ENCODE data around the gene NEMF.
"Not testable (repeated sequence)": the region's sequence is repeated elsewhere in the genome, so short reads cannot be mapped to it uniquely, and the experiment has no call there.

Gene NEMF

DNA sequence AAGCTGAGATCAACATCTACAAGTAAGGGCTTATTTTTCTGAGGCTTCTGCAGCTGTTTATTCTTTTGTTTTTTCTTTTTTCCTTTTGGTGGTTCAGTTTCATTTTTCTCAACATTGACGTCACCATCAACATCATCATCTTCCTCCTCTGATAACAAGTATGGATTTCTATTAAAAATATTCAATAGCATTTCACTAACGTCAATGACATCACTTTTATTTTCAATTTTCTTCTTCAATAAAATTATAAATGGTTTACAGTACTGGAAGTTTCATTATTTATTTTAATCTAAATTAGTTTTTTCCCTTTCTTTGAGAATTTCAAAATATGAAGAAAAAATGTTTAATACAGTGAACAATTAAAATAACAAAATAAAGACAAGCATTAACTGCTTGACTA is 23.9 kb downstream of the NEMF start:
- no peak for DNase-seq

DNA sequence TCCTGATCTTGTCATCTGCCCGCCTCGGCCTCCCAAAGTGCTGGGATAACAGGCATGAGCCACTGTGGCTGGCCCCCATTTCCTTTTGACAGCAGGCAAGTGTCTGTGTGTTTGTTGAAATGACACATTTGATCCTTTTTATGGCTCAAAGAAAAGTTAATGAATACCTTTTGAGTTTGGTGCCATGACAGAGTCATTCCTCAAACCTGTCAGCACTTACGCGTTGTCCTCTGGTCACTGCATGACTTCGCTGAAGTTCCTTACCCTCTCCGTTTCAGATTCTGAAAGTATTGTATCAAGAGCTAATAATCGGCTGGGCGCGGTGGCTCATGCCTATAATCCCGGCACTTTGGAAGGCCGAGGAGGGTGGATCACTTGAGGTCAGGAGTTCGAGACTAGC is 32.4 kb downstream of the NEMF start:
- no peak for DNase-seq

GRCh38 chr14:49816844-49817243 is 35.7 kb downstream of the NEMF start:
- DNase-seq, result no peak

- DNase-seq, result not testable (repeated sequence)
Measured at GRCh38 chr14:49816118-49816517, 36.5 kb downstream of the NEMF start.

DNA sequence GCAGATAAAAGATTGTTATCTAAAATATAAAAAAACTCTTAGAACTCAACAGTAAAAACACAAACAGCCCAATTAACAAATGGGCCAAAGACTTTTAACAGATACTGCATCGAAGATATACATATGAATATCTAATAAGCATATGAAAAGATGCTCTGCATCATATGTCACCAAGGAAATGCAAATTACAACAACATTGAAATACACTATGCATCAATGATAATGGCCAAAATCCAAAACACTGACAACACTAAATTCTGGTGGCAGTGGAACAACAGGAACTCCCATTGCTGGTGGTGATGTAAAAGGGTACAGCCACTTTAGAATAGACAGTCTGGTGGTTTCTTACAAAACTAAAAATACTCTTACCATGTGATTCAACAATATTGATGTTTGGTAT is 43.8 kb downstream of the NEMF start:
- no peak for DNase-seq

- DNase-seq, result no peak
Measured at GRCh38 chr14:49796025-49796424, 56.6 kb downstream of the NEMF start.

DNA sequence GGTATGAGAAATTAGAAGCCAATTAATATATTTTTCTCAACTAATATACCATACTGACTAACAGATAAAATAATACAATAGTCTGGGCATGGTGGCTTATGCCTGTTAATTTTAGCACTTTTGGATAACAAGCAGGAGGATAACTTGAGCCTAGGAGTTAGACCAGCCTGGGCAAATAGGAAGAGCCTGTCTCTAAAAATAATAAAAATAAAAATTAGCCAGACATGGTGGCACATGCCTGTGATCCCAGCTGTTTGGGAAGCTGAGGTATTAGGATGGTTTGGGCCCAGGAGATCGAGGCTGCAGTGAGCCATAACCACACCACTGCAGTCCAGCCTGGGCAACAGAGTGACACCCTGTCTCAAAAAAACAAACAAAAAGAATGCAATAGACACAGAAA is 60.0 kb downstream of the NEMF start:
- no peak for DNase-seq

GRCh38 chr14:49786315-49786714 is 66.3 kb downstream of the NEMF start:
- no peak for DNase-seq

- DNase-seq, result no peak
Measured at GRCh38 chr14:49783394-49784014, 69.1 kb downstream of the NEMF start.

- not testable (repeated sequence) for DNase-seq
Measured at GRCh38 chr14:49781040-49781439, 71.5 kb downstream of the NEMF start.

DNA sequence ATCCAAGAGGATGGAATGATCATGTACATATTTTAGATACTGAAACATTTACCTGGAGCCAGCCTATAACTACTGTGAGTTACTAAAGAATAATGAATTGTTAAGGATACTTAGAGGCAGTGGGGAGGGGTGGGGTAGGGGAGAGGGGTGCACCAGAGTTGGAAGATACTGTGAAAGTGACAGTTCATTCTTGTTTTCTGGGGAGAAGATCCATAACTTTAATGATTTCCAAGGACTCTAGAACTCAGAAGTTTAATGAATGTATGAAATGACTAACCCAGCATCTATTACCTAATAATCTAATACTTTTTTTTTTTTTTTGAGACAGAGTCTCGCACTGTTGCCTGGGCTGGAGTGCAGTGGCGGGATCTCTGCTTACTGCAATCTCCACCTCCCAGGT is 74.2 kb downstream of the NEMF start:
- no peak for DNase-seq

GRCh38 chr14:49774106-49774505 is 78.5 kb downstream of the NEMF start:
- no peak for DNase-seq

DNA sequence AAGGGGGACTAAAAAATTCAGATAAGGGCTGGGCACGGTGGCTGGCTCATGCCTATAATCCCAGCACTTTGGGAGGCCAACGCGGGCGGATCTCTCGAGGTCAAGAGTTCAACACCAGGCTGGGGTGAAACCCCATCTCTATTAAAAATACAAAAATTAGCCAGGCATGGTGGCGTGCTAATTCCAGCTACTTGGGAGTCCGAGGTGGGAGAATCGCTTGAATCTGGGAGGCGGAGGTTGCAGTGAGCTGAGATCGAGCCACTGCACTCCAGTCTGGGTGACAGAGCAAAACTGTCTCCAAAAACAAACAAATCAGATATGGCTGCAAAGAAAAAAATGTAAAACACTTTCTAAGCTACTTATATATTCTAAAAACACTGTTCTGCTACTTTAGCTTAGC is 80.9 kb downstream of the NEMF start:
- DNase-seq, result not testable (repeated sequence)

- DNase-seq, result peak; percentile 37
Measured at GRCh38 chr14:49770212-49770817, 82.3 kb downstream of the NEMF start.

- DNase-seq, result peak; percentile 25
Measured at GRCh38 chr14:49769581-49770211, 82.9 kb downstream of the NEMF start.

DNA sequence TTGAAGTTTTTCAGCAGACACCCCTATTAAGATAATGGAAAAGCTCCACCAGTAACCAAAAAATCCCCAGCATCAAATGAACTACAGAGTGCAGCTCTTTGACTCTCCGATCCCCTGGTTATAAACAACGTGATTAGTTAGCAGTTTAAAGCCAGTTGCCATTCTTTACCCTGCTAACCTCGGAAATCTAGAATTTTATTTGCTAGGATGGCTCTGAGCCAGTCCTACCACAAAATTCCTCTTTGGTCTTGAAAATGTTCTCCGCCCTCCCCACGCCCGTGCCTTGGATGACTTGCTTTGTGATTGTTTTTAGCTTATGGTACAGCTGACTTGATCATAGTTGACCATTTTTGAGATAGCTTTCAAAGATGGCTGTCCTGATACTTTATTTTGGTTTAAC is 83.4 kb downstream of the NEMF start:
- no peak for DNase-seq

GRCh38 chr14:49768301-49769121 is 84.1 kb downstream of the NEMF start:
- DNase-seq, result peak; percentile 84

DNA sequence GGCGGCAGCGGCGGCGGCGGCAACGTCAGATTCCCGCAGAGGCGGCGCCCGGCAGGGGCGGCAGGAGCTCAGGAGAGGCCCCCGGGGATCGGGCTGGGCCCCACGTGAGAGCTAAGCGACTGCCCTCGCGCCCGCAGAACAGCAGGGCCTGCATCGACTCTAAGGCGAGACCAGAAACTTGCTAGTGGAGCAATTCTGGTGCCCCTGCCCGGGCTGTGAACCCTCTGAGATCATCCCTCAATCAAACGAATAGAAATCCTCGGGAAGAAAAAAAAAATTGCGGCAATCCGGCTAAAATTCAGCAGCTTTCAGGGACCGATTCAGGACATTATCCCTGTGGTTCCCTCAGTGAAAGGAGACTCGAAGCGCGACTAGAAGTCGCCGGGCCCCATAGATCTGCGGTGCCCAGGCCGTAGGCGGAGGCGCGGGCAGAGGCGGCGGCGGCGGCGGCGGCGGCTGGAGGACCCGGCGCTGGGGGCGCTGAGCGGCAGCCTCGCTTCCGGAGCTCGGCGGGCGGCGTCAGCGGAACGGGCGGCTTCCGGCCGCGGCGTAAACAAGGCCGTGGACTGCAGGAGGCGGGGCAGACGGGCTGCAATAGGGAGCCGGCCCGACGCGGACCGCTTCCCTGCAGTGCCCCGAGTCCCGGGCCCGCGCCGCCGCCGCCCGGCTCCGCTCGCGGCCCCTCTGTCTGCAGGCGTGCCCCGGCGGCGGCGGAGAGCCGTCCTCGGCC is 84.9 kb downstream of the NEMF start, which contains the start of gene KLHDC2:
KLHDC2 (plus strand) TSS at position 583 of the 730 bp plus-strand sequence. CDS start 316 bp downstream, outside the sequence.
- DNase-seq, result peak; percentile 97

- no peak for DNase-seq
Measured at GRCh38 chr14:49767270-49767570, 85.4 kb downstream of the NEMF start.

GRCh38 chr14:49766839-49767238 is 85.7 kb downstream of the NEMF start:
- no peak for DNase-seq

GRCh38 chr14:49761839-49762551 is 90.6 kb downstream of the NEMF start:
- no peak for DNase-seq

DNA sequence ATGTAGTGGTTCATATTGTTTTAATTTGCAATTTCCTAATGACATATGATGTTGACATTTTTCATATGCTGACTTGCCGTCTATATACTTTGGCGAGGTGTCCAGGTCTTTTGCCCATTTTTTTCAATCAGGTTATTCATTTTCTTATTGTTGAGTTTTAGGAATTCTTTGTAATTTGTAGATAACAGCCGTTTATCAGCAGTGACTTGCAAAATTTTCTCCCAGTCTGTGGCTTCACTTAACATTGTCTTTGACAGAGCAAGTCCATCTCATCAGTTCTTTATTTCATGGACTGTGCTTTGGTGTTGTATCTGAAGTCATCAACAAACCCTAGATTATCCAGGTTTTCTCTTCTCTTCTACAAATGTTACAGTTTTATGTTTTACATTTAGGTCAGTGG is 97.2 kb downstream of the NEMF start:
- no peak for DNase-seq

Data from right kidney (tissue), 1 donor.